HUDEP-2 (cell line): ENCODE measurements around the gene CEACAM3.
"Not testable (repeated sequence)": the region's sequence is repeated elsewhere in the genome, so short reads cannot be mapped to it uniquely, and the experiment has no call there.

Experiments used
- DNase-seq, 76 experiments: peaks; one replicate each; lab custom pipeline; 2025; ENCODE audit not compliant: unreplicated experiment in 76 of 76; lab: John Stamatoyannopoulos, UW

Gene CEACAM3

DNA sequence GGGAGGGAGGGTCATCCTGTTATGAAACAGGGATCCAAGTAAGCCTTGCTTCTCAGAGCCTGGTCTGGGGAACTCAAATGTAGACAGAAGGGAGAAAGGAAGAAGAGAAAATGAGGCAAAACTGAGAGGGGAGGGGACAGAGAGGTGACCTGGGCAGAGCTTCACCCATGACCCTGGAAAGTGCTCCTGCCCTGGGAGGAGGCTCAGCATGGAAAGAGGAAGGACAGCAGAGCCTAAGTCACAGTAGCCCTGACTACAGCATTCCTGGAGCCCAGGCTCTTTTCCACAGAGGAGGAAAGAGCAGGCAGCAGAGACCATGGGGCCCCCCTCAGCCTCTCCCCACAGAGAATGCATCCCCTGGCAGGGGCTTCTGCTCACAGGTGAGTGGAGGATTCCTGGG is at the start of gene CEACAM3:
Gene CEACAM3, plus strand, starts transcription at position 226 of the 400 bp plus-strand sequence. Its CDS starts 91 bp downstream, at position 317.
- DNase-seq: no peak

DNA sequence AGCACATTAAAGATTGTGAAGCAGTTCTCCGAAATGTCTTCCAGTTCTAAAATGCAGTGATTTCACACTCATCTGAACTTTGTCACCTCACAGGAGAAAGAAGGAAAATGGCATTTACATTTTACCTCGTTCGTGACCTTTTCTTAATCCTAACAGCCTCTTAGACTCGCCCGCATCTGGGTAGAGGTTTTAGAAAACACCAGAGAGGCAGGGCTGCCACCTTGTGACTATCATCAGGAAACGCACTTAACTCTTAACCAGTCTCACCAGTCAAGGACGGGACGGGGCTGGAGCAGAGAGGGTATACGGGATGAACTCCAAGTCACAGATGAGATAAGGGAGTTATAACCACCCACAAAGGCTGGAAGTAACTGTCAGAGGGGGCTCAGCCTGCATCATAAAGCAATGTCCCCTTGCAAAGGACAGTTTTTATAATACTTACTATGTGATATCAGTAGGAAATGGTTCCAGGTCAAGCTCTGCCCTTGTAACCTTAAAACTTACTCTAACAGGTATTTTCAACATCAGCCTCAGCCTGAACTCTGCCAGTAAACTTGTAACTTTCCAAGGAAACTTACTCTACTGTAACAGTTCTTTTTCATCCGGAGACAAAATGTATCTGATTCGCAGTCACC is 49.7 kb upstream of the CEACAM3 start:
- peak in 37 of 76 experiments; percentile 3 to 61 (median 23) for DNase-seq

DNA sequence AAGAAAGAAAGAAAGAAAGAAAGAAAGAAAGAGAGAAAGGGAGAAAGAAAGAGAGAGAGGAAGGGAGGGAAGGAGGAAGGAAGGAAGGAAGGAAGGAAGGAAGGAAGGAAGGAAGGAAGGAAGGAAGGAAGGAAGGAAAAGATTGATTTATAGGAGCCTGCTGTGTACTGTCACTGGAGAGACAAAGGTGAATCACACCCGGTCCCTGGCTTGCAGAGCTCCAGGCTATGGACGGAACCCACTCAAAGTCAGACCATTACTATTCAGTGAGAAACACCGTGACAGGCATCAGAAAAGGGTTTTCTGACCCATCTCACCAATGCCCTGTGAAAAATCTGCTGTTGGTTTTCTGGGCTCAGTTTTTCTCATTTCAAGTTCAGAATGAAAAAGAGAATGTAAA is 48.4 kb upstream of the CEACAM3 start:
- no peak for DNase-seq

DNA sequence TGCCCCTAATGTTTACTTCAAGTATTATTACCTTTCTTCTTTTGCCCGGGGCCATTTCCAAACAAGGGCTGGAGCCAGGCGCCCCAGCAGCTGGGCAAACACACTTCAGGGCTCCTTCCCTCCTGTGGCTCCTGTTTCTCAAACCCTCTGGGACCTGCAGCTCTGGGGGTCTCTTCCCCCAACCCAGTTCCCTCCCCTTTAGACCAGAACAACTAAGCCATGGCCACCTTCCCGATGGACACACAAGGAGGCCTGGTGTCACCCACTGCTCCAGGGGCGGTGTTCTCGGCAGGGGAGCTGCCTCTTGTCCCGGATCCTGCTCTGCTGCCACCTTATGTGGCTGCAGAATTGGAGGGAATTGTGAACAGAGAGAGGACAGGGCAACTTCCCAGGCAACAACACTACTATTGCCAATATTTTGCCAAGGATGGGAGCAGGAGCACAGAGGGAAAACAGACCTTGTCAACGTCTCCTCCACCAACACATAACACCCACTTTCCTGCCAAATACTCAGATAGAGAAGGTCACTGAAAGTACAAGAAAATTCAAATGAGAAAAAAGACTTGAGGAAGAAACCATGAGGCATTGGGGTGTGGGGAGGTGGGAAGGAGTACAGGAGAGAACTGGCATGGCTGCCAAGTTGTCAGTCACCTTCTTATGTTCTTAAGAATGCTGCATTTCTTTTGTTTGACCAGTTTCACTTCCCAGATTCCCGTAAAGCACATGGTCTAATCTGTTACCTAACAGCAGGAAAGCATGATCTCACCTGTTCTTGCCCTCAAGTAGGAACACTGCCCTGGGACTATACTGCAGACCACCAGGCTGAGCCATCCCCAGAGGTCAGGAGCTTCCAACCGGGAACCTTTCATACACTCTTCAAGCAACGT is 45.9 kb upstream of the CEACAM3 start:
- not testable (repeated sequence) for DNase-seq

DNA sequence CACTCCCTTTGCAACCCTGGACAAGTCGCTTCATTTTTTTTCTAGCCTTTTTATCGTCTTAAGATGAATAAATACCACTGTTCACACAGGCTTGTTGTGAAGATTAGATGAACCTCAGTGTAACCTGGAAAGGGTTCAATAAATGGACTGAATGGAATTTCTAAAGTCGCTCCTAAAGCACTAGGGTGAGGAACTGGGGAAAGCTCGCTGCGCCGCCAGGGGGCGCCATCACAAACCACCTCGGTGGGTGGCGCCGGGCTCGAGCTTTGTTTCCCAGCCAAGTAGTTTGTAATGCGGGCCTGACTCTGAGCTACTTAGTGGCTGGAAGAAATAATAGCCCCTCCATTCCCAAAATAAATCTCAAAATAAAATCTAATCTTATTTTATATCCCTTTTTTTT is 43.2 kb upstream of the CEACAM3 start:
- DNase-seq: peak in 54 of 76 experiments; percentile 6 to 73 (median 42)

DNA sequence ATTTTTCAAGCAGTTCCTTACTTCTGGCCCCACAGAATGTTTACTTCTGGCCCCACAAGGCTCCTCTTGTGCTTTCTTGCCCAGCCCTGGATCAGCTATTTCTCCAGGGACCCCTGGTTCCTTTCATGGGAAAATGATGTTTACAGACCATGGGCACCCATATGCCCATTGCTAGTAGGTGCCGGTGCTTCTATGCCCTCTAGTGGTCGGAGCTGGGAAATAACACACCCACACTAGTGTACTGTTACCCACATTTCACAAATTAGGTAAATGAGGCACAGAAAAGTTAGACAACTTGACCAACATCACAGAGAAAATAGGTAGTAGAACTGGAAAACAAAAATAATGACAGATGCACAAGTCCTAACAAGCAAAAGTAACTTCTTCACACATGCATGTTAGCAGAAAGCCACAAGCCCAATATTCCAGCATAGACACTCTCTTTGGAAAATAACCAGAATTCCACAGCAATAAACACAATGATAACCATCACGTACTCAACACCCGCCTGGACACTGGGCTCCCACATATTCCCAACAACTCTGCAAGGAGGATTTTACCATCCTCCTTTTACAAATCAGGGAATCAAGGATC is 42.4 kb upstream of the CEACAM3 start:
- DNase-seq: peak in 53 of 76 experiments; percentile 13 to 77 (median 43)

DNA sequence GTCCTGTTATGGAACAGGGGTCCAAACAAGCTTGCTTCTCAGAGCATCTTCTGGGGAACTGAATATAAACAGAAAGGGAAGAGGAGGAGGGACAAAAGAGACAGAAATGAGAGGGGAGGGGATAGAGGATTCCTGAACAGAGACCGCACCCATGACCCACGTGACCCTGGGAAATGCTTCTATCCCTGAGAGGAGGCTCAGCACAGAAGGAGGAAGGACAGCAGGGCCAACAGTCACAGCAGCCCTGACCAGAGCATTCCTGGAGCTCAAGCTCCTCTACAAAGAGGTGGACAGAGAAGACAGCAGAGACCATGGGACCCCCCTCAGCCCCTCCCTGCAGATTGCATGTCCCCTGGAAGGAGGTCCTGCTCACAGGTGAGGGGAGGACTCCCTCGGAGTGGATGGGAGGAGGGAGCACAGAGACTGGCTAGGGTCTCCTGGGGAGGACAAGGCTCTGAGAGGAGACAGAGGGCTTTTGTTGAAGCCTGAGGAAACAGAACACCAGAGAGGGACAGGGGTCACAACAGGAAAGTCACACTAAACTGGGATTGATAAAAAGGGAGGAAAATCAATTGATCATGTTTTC is 41.0 kb upstream of the CEACAM3 start, which contains the start of gene CEACAM6:
Gene CEACAM6, plus strand, starts transcription at position 203 of the 586 bp plus-strand sequence. Its CDS starts 109 bp downstream, at position 312.
- no peak for DNase-seq

DNA sequence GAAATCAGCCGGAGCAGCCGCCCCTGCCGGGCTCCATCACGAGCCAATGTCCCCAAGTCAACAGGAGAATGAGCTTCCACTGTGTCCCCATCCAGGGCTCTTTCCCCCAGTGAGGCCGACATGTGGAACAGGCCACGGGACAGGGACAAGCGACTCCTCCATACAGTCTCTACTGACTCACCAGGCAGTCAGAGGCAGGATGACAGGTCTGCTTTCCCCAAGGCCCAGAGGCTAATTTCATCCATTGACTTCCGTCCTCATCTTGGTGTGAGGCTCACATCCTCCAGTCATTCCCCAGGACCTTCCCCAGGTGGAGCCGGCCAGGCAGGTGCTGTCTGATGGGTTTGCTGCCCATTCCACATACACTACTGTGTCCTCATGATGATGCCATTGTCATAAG is 37.5 kb upstream of the CEACAM3 start:
- DNase-seq: no peak

DNA sequence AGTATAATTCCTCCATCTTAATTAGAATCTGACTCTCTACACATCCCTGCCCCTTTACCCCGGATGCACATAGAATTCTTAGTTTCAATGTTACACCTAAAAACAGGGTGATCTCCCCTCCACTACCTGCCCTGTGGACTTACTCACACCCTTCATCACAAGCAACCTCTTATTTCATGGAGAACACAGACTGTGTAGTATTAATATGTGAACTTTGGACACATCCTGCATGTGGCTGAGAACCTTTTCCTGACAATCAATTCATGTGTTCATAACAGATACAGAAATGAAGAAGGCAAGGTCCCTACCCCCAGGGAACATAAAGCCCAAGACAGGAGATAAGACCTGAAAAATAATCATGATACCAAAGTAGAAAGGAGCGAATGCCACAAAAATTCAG is 29.3 kb upstream of the CEACAM3 start:
- no peak for DNase-seq

DNA sequence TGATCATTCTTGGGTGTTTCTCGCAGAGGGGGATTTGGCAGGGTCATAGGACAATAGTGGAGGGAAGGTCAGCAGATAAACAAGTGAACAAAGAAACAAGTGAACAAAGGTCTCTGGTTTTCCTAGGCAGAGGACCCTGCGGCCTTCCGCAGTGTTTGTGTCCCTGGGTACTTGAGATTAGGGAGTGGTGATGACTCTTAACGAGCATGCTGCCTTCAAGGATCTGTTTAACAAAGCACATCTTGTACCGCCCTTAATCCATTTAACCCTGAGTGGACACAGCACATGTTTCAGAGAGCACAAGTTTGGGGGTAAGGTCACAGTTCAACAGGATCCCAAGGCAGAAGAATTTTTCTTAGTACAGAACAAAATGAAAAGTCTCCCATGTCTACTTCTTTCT is 28.3 kb upstream of the CEACAM3 start:
- not testable (repeated sequence) for DNase-seq

DNA sequence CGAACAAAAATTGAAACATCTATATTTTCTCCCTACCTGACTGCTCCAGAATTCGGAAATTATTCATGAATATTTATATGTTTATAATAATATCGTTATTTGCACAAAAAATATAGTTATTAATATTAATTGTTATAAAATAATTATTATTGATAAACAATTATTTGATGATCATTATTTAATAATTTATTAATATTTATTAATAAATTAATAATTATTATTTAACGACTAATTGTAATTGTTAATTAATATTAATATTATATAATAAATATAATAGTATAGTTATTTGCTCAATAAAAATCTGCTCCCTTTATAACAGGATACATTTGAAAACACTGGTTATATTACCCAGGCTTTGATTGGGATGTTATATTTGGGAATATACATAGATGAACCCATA is 26.8 kb upstream of the CEACAM3 start:
- no peak for DNase-seq

DNA sequence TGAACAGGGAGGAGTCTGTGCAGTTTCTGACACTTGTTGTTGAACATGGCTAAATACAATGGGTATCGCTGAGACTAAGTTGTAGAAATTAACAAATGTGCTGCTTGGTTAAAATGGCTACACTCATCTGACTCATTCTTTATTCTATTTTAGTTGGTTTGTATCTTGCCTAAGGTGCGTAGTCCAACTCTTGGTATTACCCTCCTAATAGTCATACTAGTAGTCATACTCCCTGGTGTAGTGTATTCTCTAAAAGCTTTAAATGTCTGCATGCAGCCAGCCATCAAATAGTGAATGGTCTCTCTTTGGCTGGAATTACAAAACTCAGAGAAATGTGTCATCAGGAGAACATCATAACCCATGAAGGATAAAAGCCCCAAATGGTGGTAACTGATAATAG is 25.0 kb upstream of the CEACAM3 start:
- DNase-seq: no peak

DNA sequence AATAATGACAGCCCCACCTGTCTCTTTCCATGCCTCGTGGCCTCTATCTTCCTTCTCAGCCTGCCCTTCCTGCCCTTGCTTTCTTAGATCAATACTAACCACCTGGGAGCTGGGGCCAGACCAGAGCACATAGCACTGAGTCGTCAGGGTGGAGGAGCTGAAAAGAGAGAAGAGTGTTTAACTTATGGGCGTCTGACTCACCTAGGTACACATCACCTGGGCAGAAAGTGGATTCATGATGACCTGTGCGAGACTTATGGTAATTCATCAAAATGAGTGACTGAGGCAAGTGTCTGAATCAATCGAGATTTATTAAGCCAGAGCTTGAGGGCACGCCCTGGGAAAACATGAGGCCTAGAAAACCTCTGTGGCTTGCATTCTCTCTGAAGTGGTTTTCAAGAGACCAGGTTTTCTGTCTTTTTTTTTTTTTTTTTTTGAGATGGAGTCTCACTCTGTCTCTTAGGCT is 21.8 kb upstream of the CEACAM3 start:
- DNase-seq: no peak

DNA sequence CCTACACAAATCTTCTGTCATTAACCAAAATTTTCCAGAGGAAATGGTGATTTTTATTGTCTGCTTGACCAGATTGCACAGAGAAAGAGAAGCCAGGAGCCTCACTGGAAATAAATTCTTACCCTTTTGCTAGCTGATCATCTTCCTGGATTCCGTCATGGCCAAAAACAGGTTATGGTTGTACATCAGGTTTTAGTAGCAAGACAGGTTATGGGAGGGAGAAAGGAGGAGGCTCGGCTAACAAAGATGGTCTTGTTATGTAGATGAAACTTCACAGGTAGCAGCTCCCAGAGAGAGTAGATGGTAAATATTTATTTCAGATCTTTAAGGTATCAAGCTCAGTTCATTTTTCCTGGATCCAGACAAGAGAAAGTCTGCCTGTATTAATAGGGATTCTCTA is 19.7 kb upstream of the CEACAM3 start:
- no peak for DNase-seq

DNA sequence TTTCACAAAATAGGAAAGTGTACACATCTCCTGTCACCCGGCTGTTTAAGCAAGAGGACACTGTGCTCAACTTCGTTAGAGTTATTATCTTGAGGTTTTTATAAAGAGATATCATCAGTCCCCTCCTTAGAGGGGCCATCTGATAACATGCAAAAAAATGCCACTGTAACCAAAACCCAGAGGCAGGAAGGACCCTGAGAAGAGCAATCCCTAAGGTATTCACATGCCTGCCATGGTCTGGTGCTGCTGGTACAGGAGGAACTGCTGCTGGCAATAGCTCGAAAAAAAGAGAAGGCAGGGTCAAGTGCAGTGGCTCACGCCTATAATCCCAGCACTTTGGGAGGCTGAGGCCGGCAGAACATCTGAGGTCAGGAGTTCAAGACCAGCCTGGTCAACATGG is 12.8 kb upstream of the CEACAM3 start:
- DNase-seq: no peak

DNA sequence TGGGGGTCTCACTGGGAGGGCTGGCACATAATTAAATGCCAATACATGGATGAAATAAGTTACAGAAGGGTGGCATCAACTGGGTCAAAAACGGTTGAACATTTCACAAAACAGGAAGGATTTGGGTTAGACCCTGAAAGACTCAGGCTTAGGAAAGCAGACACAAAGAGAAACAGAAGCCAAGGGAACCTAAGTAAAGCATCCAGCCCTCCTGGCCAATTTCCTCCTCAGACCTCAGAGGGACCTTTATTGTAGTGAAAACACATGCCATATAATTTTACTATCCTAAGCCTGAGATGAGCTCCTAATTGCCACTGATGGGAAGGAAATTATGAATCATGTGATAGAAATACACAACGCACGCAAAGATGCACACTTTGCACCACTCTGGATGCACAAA is 12.1 kb upstream of the CEACAM3 start:
- DNase-seq: no peak

DNA sequence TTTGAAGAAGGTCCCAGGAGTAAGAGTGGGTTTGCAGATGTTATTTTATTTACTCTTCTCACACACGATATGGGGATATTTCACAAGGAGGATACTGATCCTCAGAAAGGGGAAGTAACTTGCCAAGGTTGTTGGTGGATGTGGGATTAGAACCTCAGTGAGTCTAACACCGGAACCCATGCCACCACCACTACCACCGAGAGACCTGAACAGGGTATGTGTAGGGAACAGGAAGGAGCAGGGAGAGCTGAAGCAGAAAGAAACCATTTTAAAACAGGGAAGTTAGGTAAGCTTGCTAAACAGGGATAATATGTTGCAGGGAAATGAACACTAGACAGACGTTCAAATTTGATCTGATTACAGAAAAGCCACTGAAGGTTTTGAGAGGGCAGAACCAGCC is 11.6 kb upstream of the CEACAM3 start:
- DNase-seq: no peak

DNA sequence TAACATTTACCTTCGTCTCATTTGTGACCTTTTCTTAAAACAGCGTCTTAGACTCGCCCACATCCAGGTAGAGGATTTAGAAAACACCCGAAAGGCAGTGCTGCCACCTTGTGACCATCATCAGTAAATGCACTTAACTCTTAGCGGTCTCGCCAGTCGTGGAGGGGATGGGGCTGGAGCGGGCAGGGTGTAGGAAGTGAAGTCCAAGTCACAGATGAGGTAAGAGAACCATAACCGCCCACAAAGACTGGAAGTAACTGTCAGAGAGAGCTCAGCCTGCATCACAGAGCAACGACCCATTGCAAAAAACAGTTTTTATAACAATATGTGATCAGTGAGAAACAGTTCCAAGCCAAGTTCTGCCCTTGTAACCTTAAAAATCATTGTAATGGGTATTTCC is 10.7 kb upstream of the CEACAM3 start:
- DNase-seq: peak in 57 of 76 experiments; percentile 9 to 70 (median 36)

DNA sequence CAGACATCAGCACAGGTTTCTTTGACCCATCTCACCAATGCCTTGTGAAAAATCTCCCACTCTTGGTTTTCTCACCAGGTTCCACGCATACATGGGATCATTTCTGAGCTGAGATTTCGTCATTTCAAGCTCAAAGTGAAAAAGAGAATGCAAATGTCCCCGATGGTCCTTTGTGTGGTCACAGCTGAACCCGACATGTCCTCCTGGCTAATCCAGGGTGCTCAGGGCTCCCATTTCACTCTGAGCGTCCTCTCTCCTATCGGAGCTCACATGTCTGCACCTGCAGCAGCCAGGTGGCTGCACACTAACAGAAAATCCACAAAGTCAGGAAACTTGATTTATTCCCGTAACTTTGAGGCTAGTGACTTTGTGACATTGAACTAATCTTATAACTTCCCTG is 9.3 kb upstream of the CEACAM3 start:
- no peak for DNase-seq

DNA sequence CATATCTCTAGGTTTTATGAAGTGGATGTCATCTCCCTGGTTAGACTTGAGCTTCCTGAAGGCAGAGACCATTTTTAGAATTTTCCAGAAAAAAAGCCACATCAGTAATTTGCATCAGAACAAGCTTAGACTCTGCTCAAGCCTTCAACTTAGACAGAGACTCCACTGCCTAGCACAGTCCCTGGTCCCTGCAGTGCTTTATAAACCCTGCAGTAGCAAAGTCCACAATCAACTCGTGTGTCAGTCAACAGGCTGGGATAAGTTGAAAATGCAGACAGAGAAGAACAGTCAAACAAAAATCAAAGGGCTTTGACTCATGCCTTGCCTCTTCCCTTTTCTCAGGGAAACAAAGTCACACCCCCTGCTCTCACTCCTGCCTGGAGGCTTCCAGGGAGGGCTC is 7.9 kb upstream of the CEACAM3 start:
- not testable (repeated sequence) for DNase-seq

DNA sequence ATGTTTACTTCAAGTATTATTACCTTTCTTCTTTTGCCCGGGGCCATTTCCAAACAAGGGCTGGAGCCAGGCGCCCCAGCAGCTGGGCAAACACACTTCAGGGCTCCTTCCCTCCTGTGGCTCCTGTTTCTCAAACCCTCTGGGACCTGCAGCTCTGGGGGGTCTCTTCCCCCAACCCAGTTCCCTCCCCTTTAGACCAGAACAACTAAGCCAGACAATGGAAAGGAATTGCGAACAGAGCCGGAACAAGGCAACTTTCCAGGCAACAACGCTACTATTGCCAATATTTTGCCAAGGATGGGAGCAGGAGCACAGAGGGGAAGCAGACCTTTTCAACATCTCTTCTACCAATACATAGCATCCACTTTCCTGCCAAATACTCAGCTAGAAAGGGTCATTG is 7.3 kb upstream of the CEACAM3 start:
- not testable (repeated sequence) for DNase-seq
